Erythroblast (primary cell): ENCODE data around the gene YPEL4.

Experiments used
- GATA1 ChIP-seq: IDR thresholded peaks from 2 replicates; pipeline ENCODE4 v1.6.1; 2011; ENCODE audit warnings: low read depth, mild to moderate bottlenecking, control low read depth, low read length, moderate library complexity
- POLR2A ChIP-seq: IDR thresholded peaks from 2 replicates; pipeline ENCODE4 v1.6.1; 2011; ENCODE audit warnings: mild to moderate bottlenecking, low read length

DNA sequence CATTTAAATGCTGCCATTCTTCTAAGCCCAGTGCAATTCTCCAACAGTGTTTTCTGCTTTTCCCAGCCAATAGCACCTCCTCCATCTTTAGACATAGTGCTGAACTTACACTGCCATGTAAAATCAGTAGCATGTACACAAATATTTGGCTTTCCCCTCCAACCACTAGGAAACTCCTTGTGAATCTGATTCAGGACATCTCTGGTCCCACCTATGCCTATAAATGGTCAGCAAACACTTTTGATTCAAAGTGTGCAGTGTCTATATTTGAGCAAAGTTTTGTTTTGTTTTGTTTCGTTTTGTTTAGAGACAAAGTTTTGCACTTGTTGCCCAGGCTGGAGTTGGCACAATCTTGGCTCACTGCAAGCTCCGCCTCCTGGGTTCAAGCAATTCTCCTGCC is 24.8 kb downstream of the YPEL4 start:
- no peak for TF ChIP-seq POLR2A
- no peak for TF ChIP-seq GATA1
